Articular chondrocyte of knee joint (primary cell): ENCODE measurements around the gene NBPF15. TPM values are rescaled to one million over a fixed set of nuclear protein-coding genes. Genes with fewer than 3 reads are reported as not detected.

Experiments used
- small RNA-seq: library from RNA; depleted of rRNA; stranded (forward); fragments of <200 nt; gene quantifications from one replicate; pipeline ENCODE3, GENCODE V24; 2012
- total RNA-seq: library from RNA; depleted of rRNA; stranded (reverse); fragments of >200 nt; gene quantifications from 2 replicates; pipeline ENCODE4 v1.2.3, GENCODE V29; 2012

The NBPF15 gene, protein sequence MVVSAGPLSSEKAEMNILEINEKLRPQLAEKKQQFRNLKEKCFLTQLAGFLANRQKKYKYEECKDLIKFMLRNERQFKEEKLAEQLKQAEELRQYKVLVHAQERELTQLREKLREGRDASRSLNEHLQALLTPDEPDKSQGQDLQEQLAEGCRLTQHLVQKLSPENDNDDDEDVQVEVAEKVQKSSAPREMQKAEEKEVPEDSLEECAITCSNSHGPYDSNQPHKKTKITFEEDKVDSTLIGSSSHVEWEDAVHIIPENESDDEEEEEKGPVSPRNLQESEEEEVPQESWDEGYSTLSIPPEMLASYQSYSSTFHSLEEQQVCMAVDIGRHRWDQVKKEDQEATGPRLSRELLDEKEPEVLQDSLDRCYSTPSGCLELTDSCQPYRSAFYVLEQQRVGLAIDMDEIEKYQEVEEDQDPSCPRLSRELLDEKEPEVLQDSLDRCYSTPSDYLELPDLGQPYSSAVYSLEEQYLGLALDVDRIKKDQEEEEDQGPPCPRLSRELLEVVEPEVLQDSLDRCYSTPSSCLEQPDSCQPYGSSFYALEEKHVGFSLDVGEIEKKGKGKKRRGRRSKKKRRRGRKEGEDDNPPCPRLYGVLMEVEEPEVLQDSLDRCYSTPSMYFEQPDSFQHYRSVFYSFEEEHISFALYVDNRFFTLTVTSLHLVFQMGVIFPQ
- 42.4 and 46.0 TPM in 2 replicates for total RNA-seq

DNA sequence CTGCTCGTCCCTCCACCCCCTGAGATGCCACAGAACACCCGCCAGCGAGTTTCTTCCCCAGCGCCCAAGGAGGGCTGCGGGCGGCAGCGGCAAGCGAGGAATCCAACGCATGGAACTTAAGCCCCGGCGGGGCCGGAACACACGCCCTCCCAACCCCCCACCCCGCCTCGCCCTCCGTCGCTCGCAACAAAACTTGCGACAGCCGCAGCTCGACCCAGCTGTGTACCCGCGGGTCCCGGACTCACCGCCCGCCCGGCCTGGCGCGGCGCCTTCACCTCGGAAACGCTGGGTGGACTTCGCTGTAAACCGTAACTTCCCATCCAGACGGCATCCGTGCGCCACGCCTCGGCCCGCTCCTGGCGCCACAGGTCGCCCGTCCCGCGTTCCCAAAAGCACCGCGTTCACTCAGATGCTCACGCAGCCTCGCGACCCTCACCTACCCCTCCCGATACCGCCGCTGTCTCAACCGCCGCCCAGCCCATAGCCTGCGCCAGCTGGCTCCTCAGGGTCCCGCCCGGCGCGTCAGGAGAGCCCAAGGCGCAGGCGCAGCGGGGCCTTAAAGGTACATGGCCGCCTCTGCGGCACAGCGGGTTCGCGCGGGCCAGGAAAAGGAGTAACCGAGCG is at the start of gene NBPF15:
Gene NBPF15, minus strand, starts transcription at position 534 of the 624 bp plus-strand sequence. CDS start 21,666 bp downstream, outside the sequence.

Small RNA genes lying within 50 kb of the gene (small RNA-seq; reads per million reads assigned to genes)
- gene AC246785.4 (not detected), gene RNVU1-15 (29.4 reads per million, percentile 96 among the genes with 10 or more reads in this experiment)

Other genes starting within 250 kb of the NBPF15 start
- gene PPIAL4E, start 88.0 kb downstream of the NBPF15 start, total RNA-seq: not detected in 2 replicates
- gene PPIAL4F, start 131.2 kb upstream of the NBPF15 start, total RNA-seq: not detected in 2 replicates